Uterine smooth muscle cell (primary cell): ENCODE measurements around the gene NCSTN. TPM values are rescaled to one million over a fixed set of nuclear protein-coding genes. Genes with fewer than 3 reads are reported as not detected.

Experiments used
- total RNA-seq: library from RNA; depleted of rRNA; stranded (reverse); fragments of >200 nt; gene quantifications from 2 replicates; pipeline ENCODE4 v1.2.3, GENCODE V29; 2014

NCSTN gene
- total RNA-seq: 69.7 and 75.9 TPM in 2 replicates

GRCh38 chr1:160342953-160343869 lies at the start of gene NCSTN, which contains the start of gene COPA:
Gene NCSTN (plus strand): TSS chr1:160343383. CDS start chr1:160343397, 14 bp downstream.
Gene COPA (minus strand): TSS chr1:160343250. CDS start chr1:160343170, 80 bp downstream.

GRCh38 chr1:160366731-160367515 lies 23.7 kb downstream of the NCSTN start, which contains the start of gene NHLH1:
Gene NHLH1 (plus strand): TSS chr1:160367071. CDS start chr1:160370732, 3,661 bp downstream.

GRCh38 chr1:160400223-160400645 lies 57.1 kb downstream of the NCSTN start, which contains the start of gene VANGL2:
Gene VANGL2 (plus strand): TSS chr1:160400564. CDS start chr1:160415838, 15,274 bp downstream.

Other genes starting within 250 kb of the NCSTN start
- 12.3 and 32.0 TPM in 2 replicates for gene IGSF8, start 244.8 kb upstream of the NCSTN start, total RNA-seq
- 0.37 TPM in 1 of 2 replicates, not detected in the other for gene ATP1A2, start 227.6 kb upstream of the NCSTN start, total RNA-seq
- gene ATP1A4, start 191.8 kb upstream of the NCSTN start, total RNA-seq: not detected in 2 replicates
- 0.25 TPM in 1 of 2 replicates, not detected in the other for gene CASQ1, start 152.8 kb upstream of the NCSTN start, total RNA-seq
- gene PEA15, start 138.0 kb upstream of the NCSTN start, total RNA-seq: 69.9 and 81.6 TPM in 2 replicates
- 76.9 and 87.0 TPM in 2 replicates for gene DCAF8, start 80.8 kb upstream of the NCSTN start, total RNA-seq
- 52.0 and 59.2 TPM in 2 replicates for gene PEX19, start 58.2 kb upstream of the NCSTN start, total RNA-seq
- 327 and 372 TPM in 2 replicates for gene COPA, start 133 bp upstream of the NCSTN start, total RNA-seq
- not detected in 2 replicates for gene NHLH1, start 23.7 kb downstream of the NCSTN start, total RNA-seq
- under 0.01 TPM in 1 of 2 replicates, not detected in the other for gene VANGL2, start 57.2 kb downstream of the NCSTN start, total RNA-seq
- not detected in 2 replicates for gene SLAMF6, start 179.9 kb downstream of the NCSTN start, total RNA-seq
- gene CD84, start 236.1 kb downstream of the NCSTN start, total RNA-seq: not detected in 2 replicates